ENCODE measurements around the gene BPIFB2. TPM values are rescaled to one million over a fixed set of nuclear protein-coding genes. Genes with fewer than 3 reads are reported as not detected.

The BPIFB2 gene
- polyA plus RNA-seq, 1 donor: not detected

DNA sequence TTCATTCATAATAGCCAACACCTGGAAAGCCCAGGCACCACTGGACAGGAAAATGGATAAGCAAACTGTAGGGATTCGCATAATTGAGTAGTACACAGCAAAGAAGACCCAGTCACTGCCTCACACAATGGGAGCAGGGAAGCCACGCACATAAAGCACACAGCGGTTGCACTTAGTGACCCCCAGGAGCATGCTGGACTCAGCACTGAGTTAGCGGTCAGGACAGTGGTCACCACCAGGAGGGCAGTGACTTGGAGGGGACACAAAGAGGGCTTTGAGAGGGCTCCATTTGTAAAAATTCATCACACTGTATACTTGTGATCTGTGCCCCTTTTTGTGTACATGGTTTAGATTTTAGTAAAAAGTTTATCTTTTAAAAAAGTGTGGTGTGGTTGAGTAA lies 43.8 kb downstream of the BPIFB2 start:
- H3K36me3 ChIP-seq (ENCODE audit: control insufficient read depth, insufficient read depth, low read length): no peaks in the 10 kb centered on the region
- no peak for DNase-seq
- no peak overlapping the region for H3K27ac ChIP-seq (ENCODE audit: low read length)
- no peaks in the 10 kb centered on the region for H3K9me3 ChIP-seq (ENCODE audit: control insufficient read depth, low read depth, low read length)
- H3K27me3 ChIP-seq (ENCODE audit: control insufficient read depth, insufficient read depth, low read length): no peaks in the 10 kb centered on the region
- no peak overlapping the region for H3K4me3 ChIP-seq (ENCODE audit: low read length)
- no peaks in the 10 kb centered on the region for H3K4me1 ChIP-seq (ENCODE audit: control insufficient read depth, insufficient read depth, low read length)
- WGBS (ENCODE audit: insufficient coverage, low lambda C conversion rate): no CpG with 5 or more reads among the region's 4 CpGs

DNA sequence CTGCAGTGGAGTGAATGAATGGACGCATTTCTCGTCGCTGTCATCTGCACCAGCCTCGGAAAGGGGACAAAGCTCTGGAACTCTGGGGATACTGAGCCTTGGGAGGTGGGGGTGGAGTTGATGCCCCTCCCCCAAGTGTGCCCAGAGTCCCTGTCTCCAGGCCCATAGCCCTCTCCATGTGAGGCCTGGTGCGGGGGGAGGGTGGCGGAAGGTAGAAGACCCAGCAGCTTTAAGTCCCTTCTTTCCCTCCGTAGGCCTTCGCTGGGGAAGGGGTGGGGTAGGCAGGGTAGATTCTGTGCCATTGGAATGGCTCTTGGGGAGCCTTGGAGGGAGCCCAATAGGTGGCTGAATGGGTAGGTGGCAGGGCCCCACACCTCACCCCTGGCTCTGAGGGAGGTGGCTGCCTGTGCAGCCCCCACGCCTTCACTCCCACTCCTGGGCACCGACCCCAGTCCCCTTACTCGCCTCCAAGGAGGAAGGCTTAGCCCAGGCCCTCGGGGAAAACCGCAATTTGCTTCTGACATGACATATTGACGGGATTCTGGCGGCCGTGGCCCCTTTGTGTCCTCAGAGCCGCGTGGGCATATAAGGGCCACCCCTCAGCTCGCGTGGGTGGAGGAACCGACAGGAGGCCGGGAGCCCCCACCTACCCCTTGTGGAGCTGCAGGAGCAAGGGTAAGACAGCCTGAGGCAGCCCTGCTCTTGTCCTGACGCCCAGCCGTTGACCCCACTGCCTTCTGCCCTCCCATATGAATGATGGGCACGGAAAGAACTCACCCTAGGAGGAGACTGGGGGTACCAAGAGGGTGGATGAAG lies 46.0 kb downstream of the BPIFB2 start, which contains the start of gene BPIFB3:
Gene BPIFB3, plus strand, starts transcription at position 613 of the 816 bp plus-strand sequence. CDS start 1,533 bp downstream, outside the sequence.
- Histone ChIP-seq H3K27ac (ENCODE audit: low read length) (no peak within 1 kb of the TSS), H3K4me3 (ENCODE audit: low read length) (no peak within 1 kb of the TSS), H3K4me1 (ENCODE audit: control insufficient read depth, insufficient read depth, low read length) (no peaks in the 10 kb centered on the region), H3K36me3 (ENCODE audit: control insufficient read depth, insufficient read depth, low read length) (no peaks in the 10 kb centered on the region), H3K9me3 (ENCODE audit: control insufficient read depth, low read depth, low read length) (no peaks in the 10 kb centered on the region), H3K27me3 (ENCODE audit: control insufficient read depth, insufficient read depth, low read length) (no peaks in the 10 kb centered on the region)
- 100% methylated on average over 1 of the region's 25 CpGs for WGBS (ENCODE audit: insufficient coverage, low lambda C conversion rate)
- no peak for DNase-seq

DNA sequence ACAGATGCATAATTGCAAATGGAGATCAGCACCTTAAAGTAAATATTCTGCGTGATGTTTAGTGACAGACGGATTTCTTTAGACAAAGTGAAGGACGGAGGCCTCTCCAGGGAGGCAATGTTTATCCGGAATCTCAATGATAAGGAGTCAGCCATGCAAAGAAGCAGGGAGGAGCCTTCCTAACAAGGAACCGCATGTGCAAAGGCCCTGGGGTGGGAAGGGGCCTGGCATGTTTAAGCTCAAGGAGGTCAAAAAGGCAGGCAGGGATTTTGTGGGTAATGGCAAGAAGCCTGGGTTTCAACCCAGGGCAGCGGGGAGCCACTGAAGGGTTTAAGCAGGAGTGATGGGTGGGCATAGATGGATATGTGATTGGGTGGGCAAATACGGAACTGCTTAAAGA lies 46.9 kb downstream of the BPIFB2 start:
- 60% methylated on average over 1 of the region's 7 CpGs for WGBS (ENCODE audit: insufficient coverage, low lambda C conversion rate)
- no peak overlapping the region for H3K4me3 ChIP-seq (ENCODE audit: low read length)
- H3K27me3 ChIP-seq (ENCODE audit: control insufficient read depth, insufficient read depth, low read length): no peaks in the 10 kb centered on the region
- no peak overlapping the region for H3K27ac ChIP-seq (ENCODE audit: low read length)
- no peak for DNase-seq
- no peaks in the 10 kb centered on the region for H3K4me1 ChIP-seq (ENCODE audit: control insufficient read depth, insufficient read depth, low read length)
- H3K36me3 ChIP-seq (ENCODE audit: control insufficient read depth, insufficient read depth, low read length): no peaks in the 10 kb centered on the region
- H3K9me3 ChIP-seq (ENCODE audit: control insufficient read depth, low read depth, low read length): no peaks in the 10 kb centered on the region

DNA sequence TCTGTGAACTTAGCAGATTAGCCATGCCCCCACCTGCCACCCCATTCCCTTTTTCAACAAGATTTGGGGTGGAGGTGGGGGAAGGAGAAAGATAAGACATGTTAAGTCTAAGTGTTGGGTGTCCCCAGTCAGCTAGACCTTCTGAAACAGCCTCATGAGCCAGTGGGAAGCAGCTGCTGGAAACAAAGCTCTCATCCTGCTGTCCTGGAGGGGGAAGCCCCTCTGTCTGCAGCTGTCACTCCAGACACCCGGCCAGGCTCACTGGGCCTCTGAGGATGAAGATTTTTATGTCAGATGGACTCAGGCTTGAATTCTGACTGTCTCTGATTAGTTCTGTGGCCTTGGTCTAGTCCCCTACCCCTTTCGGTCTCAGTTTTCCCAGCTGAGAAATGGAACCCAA lies 47.3 kb downstream of the BPIFB2 start:
- Histone ChIP-seq H3K27ac (ENCODE audit: low read length) (no peak overlapping the region), H3K36me3 (ENCODE audit: control insufficient read depth, insufficient read depth, low read length) (no peaks in the 10 kb centered on the region), H3K4me3 (ENCODE audit: low read length) (no peak overlapping the region), H3K27me3 (ENCODE audit: control insufficient read depth, insufficient read depth, low read length) (no peaks in the 10 kb centered on the region), H3K4me1 (ENCODE audit: control insufficient read depth, insufficient read depth, low read length) (no peaks in the 10 kb centered on the region), H3K9me3 (ENCODE audit: control insufficient read depth, low read depth, low read length) (no peaks in the 10 kb centered on the region)
- DNase-seq: no peak
- no CpG with 5 or more reads among the region's 2 CpGs for WGBS (ENCODE audit: insufficient coverage, low lambda C conversion rate)

DNA sequence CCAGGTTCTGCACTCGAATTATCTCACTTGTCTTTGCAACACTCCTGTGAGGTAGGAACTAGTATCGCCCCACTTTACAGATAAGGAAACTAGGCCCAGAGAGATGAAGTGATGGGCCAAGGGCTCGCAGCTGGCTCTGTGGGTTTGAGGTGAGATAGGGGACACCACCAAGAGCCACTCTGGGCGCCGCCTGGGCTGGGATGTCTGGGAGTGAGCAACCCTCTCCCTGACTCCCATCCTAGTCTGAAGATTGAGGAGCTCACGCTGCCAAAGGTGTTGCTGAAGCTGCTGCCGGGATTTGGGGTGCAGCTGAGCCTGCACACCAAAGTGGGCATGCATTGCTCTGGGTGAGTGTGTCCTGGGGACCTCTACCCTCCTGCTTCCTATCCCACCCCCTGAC lies 51.6 kb downstream of the BPIFB2 start:
- H3K27ac ChIP-seq (ENCODE audit: low read length): no peak overlapping the region
- H3K27me3 ChIP-seq (ENCODE audit: control insufficient read depth, insufficient read depth, low read length): no peaks in the 10 kb centered on the region
- no peak overlapping the region for H3K4me3 ChIP-seq (ENCODE audit: low read length)
- no peak for DNase-seq
- WGBS (ENCODE audit: insufficient coverage, low lambda C conversion rate): no CpG with 5 or more reads among the region's 7 CpGs
- no peaks in the 10 kb centered on the region for H3K4me1 ChIP-seq (ENCODE audit: control insufficient read depth, insufficient read depth, low read length)
- no peaks in the 10 kb centered on the region for H3K36me3 ChIP-seq (ENCODE audit: control insufficient read depth, insufficient read depth, low read length)
- H3K9me3 ChIP-seq (ENCODE audit: control insufficient read depth, low read depth, low read length): no peaks in the 10 kb centered on the region

DNA sequence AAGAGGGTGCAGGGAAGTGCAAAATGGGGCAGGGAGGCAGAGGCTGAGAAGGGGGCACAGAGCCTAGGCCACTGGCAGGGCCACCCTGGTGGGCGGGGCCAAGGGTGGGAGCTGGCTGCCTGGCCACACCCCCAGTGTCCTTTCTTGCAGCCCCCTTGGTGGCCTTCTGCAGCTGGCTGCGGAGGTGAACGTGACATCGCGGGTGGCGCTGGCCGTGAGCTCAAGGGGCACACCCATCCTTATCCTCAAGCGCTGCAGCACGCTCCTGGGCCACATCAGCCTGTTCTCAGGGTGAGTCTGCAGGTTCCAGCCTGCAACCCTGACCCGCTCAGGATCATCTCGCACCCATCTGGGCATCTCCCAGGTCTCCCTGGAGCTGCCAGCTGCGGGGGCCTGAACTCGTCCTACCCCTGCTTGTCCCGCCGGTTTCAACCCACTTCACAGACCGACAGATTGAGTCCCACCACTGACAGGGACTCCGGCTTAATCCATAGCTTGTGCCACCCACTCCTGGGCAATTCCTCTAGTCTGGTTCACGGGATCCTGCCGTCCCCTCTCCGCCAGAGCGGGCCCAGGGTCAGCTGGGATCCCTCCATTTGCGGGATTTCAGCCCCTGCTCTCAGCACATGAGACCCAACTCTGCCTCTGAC lies 52.4 kb downstream of the BPIFB2 start:
- DNase-seq: no peak
- Histone ChIP-seq H3K9me3 (ENCODE audit: control insufficient read depth, low read depth, low read length) (no peaks in the 10 kb centered on the region), H3K27ac (ENCODE audit: low read length) (no peak overlapping the region), H3K27me3 (ENCODE audit: control insufficient read depth, insufficient read depth, low read length) (no peaks in the 10 kb centered on the region), H3K36me3 (ENCODE audit: control insufficient read depth, insufficient read depth, low read length) (no peaks in the 10 kb centered on the region), H3K4me3 (ENCODE audit: low read length) (no peak overlapping the region), H3K4me1 (ENCODE audit: control insufficient read depth, insufficient read depth, low read length) (no peaks in the 10 kb centered on the region)
- no CpG with 5 or more reads among the region's 22 CpGs for WGBS (ENCODE audit: insufficient coverage, low lambda C conversion rate)

DNA sequence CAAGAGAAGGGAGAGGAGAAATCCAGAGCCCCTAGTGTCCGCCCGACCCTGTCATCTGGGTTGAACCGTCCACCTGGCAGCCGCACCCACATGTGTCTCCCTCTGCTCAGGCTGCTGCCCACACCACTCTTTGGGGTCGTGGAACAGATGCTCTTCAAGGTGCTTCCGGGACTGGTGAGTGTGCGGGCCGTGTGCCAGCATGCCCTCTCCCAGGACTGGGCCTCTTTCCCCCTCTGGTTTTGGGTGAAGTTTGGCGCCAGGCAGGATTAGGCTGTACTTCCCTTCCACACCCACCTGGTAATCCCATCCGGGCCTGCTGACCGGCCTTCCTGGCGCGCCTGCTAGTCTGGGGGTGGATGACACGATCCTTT lies 54.1 kb downstream of the BPIFB2 start:
- no CpG with 5 or more reads among the region's 14 CpGs for WGBS (ENCODE audit: insufficient coverage, low lambda C conversion rate)
- H3K9me3 ChIP-seq (ENCODE audit: control insufficient read depth, low read depth, low read length): no peaks in the 10 kb centered on the region
- no peaks in the 10 kb centered on the region for H3K36me3 ChIP-seq (ENCODE audit: control insufficient read depth, insufficient read depth, low read length)
- H3K27me3 ChIP-seq (ENCODE audit: control insufficient read depth, insufficient read depth, low read length): no peaks in the 10 kb centered on the region
- H3K4me3 ChIP-seq (ENCODE audit: low read length): no peak overlapping the region
- no peaks in the 10 kb centered on the region for H3K4me1 ChIP-seq (ENCODE audit: control insufficient read depth, insufficient read depth, low read length)
- no peak for DNase-seq
- no peak overlapping the region for H3K27ac ChIP-seq (ENCODE audit: low read length)

DNA sequence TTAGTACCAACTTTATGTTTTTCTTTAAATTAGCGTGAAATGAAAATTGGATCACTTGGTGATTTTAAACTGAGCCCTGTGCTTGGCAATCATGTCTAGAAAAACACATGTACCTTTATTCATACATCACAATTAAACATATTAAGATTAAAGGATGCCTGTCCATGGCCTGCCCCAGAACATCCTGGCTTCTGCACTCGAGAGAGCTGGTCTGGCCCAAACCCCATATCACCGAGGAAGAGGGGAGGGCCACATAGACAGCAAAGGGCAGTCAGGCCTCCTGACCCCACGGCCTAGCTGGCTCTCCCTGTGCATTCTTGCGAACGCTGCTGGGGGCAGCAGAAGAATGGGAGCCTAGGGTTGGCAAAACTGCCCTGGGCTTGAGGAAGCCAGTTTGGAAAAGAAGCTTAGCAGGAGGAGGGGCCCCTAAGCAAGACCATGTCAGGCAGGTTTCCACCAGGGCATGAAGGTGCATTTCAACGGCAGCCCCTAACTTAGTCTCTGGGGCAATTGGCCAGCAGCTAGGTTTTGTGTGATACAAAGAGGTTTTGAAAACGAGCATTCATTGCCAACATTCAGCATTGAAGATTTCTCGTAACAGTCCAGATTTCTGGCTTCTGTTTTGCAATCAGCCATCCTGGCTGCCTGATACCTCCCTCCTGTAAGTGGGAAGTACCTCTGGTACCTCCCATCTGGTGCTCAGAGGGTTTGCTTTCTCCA lies 54.8 kb downstream of the BPIFB2 start:
- H3K27me3 ChIP-seq (ENCODE audit: control insufficient read depth, insufficient read depth, low read length): no peaks in the 10 kb centered on the region
- no peak for DNase-seq
- H3K36me3 ChIP-seq (ENCODE audit: control insufficient read depth, insufficient read depth, low read length): no peaks in the 10 kb centered on the region
- no peaks in the 10 kb centered on the region for H3K9me3 ChIP-seq (ENCODE audit: control insufficient read depth, low read depth, low read length)
- no peaks in the 10 kb centered on the region for H3K4me1 ChIP-seq (ENCODE audit: control insufficient read depth, insufficient read depth, low read length)
- no peak overlapping the region for H3K4me3 ChIP-seq (ENCODE audit: low read length)
- no peak overlapping the region for H3K27ac ChIP-seq (ENCODE audit: low read length)
- WGBS (ENCODE audit: insufficient coverage, low lambda C conversion rate): no CpG with 5 or more reads among the region's 9 CpGs

DNA sequence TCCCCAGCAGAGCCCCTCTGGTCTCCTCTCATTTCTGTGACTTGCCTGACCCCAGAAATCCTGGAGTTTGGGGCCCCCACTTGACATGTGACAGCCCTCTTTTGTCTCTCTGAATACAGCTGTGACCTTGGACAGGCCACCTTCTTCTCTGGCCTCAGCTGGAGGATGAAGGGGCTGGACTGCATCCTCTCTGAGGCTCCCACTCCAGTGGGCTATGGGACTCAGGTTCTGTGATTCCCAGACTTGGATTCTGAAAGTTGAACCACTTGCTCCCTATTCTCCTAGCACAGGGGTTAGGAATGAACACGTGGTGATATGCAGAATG lies 55.3 kb downstream of the BPIFB2 start:
- WGBS (ENCODE audit: insufficient coverage, low lambda C conversion rate): no CpG with 5 or more reads among the region's 1 CpG
- no peak for DNase-seq
- H3K27me3 ChIP-seq (ENCODE audit: control insufficient read depth, insufficient read depth, low read length): no peaks in the 10 kb centered on the region

DNA sequence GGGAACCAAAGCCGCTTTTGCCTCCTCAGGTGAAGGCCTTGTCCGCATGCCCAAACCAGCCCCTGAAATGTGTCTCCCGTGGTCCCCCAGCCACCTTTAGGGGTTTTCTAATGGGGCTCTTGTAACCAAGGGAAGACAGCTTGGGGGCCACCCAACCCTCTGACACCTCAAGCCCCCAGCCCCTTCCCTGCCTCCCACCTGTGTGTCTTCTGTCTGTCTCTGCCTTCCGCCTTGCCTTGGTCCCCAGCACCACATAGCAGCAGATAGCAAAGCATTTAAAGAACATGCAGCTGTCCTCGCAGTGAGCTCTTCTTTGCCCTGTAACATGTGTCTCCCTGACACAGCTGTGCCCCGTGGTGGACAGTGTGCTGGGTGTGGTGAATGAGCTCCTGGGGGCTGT lies 55.8 kb downstream of the BPIFB2 start:
- DNase-seq: no peak
- Histone ChIP-seq H3K4me1 (ENCODE audit: control insufficient read depth, insufficient read depth, low read length) (no peaks in the 10 kb centered on the region), H3K4me3 (ENCODE audit: low read length) (no peak overlapping the region), H3K27ac (ENCODE audit: low read length) (no peak overlapping the region), H3K36me3 (ENCODE audit: control insufficient read depth, insufficient read depth, low read length) (no peaks in the 10 kb centered on the region), H3K9me3 (ENCODE audit: control insufficient read depth, low read depth, low read length) (no peaks in the 10 kb centered on the region), H3K27me3 (ENCODE audit: control insufficient read depth, insufficient read depth, low read length) (no peaks in the 10 kb centered on the region)
- no CpG with 5 or more reads among the region's 6 CpGs for WGBS (ENCODE audit: insufficient coverage, low lambda C conversion rate)

More for the DNA sequence above, 55.3 kb downstream of the BPIFB2 start:
- Histone ChIP-seq H3K36me3 (ENCODE audit: control insufficient read depth, insufficient read depth, low read length) (no peaks in the 10 kb centered on the region), H3K4me1 (ENCODE audit: control insufficient read depth, insufficient read depth, low read length) (no peaks in the 10 kb centered on the region), H3K9me3 (ENCODE audit: control insufficient read depth, low read depth, low read length) (no peaks in the 10 kb centered on the region), H3K27ac (ENCODE audit: low read length) (no peak overlapping the region), H3K4me3 (ENCODE audit: low read length) (no peak overlapping the region)
